Left ventricle myocardium inferior (tissue), 1 donor: ENCODE data around the gene GZMB. TPM values are rescaled to one million over a fixed set of nuclear protein-coding genes. Genes with fewer than 3 reads are reported as not detected.

ENCODE experiments used
- DNase-seq: peaks from one replicate; pipeline ENCODE4 v3.0.0-alpha.2; 2020
- H3K27ac ChIP-seq: fragments of 200-600 bp; replicated peaks from 2 replicates; pipeline ENCODE4 v1.8.0; 2021
- H3K27me3 ChIP-seq: fragments of 200-600 bp; 2 replicates; pipeline ENCODE4 v1.8.0; 2021; ENCODE audit warnings: low read depth
- H3K36me3 ChIP-seq: fragments of 200-600 bp; 2 replicates; pipeline ENCODE4 v1.8.0; 2021
- H3K4me1 ChIP-seq: fragments of 200-600 bp; 2 replicates; pipeline ENCODE4 v1.8.0; 2021
- H3K4me3 ChIP-seq: fragments of 200-600 bp; 2 replicates; pipeline ENCODE4 v1.8.0; 2021; ENCODE audit warnings: mild to moderate bottlenecking, moderate library complexity
- H3K9me3 ChIP-seq: fragments of 200-600 bp; replicated peaks from 2 replicates; pipeline ENCODE4 v1.8.0; 2021
- intact Hi-C: fragments of 100-400 bp; cut with micrococcal nuclease; formaldehyde crosslinking; loops from one replicate; pipeline ENCODE4 v1.11.0; 2022
- total RNA-seq: library from RNA; stranded (reverse); fragmentation: NEBNext Ultra II Directional; extraction: Animal tissue kit (Norgen Biotek cat#: 25700); gene quantifications from one replicate; pipeline ENCODE4 v1.2.1, GENCODE V29; 2021
- TF ChIP-seq, protein P1 (sequence below): fragments of 200-600 bp; IDR thresholded peaks from 2 replicates; pipeline ENCODE4 v1.8.0; 2021; ENCODE audit warnings: antibody characterized with exemption, mild to moderate bottlenecking, borderline replicate concordance
- donor health status: DM: no; HTN: yes; CAD: no; lungs with severe emphysema.

GZMB gene
- total RNA-seq, 1 donor from 2014 or later, result 0.52 TPM

DNA sequence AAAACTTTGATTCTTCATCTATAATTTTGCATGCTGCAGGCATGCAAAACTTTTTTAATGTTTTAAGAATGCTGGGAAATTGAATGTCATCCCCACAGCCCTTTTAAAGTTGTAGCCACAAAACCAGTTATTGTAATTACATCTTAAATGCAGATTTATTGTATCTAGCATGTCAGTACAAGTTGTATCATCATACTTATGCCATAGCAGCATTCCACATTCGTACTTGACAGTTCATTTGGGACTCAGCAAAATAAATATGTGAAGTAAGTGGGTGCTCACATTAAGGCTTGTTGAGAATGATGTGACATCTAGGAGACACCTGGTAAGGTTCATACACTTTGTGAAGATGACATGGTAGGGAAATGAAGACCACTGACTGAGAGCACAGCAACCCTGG is 44.0 kb upstream of the GZMB start:
- Histone ChIP-seq H3K27me3 (peaks cover 5% of the 10 kb centered on the region), H3K4me3 (no peak overlapping the region), H3K27ac (no peak overlapping the region), H3K9me3 (no peaks in the 10 kb centered on the region), H3K4me1 (peaks cover 14% of the 10 kb centered on the region), H3K36me3 (no peaks in the 10 kb centered on the region)
- intact Hi-C loops, result no loop called here
- TF ChIP-seq, protein P1, sequence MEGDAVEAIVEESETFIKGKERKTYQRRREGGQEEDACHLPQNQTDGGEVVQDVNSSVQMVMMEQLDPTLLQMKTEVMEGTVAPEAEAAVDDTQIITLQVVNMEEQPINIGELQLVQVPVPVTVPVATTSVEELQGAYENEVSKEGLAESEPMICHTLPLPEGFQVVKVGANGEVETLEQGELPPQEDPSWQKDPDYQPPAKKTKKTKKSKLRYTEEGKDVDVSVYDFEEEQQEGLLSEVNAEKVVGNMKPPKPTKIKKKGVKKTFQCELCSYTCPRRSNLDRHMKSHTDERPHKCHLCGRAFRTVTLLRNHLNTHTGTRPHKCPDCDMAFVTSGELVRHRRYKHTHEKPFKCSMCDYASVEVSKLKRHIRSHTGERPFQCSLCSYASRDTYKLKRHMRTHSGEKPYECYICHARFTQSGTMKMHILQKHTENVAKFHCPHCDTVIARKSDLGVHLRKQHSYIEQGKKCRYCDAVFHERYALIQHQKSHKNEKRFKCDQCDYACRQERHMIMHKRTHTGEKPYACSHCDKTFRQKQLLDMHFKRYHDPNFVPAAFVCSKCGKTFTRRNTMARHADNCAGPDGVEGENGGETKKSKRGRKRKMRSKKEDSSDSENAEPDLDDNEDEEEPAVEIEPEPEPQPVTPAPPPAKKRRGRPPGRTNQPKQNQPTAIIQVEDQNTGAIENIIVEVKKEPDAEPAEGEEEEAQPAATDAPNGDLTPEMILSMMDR, result no peak
- no peak for DNase-seq

DNA sequence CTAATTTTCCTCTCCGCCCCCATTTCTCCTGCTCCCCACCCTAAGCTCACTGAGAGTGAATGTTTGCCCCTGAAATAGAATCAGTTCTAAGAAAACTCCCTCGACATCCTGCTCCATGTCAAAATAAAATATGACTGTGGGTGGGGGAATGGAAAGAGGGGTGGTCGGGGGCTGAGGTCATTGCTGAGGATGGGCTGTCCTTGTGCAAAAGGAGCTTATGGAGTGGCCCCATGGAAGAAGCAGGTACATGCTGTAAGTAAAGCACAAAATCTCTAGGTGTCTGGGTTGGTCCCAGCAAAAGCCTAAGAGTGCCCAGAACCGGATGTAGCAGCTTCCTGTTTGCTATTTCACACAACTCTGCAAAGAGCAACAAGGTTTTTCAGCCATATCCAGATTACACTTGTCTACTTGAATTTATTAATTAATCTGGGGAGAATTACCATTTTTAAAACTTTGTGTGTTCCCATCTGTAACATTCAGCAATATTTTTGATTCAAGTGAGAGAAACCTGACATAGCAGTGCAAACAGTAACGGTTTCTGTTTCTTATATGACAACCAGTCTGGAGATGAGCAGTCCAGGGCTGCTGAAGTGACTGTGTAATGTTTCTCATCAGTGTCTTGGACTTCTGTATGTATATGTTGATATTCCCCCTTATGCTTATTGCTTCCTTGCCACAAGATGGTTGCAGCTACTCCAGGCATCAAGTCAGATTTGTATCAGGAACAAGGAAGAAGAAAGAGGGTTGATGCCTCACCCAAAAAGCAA is 40.4 kb upstream of the GZMB start:
- peaks cover 11% of the 10 kb centered on the region for H3K4me1 ChIP-seq
- TF ChIP-seq, protein P1, result no peak
- H3K4me3 ChIP-seq, result no peak overlapping the region
- peaks cover 7% of the 10 kb centered on the region for H3K27me3 ChIP-seq
- no peak overlapping the region for H3K27ac ChIP-seq
- intact Hi-C loops, result no loop called here
- H3K9me3 ChIP-seq, result no peaks in the 10 kb centered on the region
- DNase-seq, result no peak
- no peaks in the 10 kb centered on the region for H3K36me3 ChIP-seq

DNA sequence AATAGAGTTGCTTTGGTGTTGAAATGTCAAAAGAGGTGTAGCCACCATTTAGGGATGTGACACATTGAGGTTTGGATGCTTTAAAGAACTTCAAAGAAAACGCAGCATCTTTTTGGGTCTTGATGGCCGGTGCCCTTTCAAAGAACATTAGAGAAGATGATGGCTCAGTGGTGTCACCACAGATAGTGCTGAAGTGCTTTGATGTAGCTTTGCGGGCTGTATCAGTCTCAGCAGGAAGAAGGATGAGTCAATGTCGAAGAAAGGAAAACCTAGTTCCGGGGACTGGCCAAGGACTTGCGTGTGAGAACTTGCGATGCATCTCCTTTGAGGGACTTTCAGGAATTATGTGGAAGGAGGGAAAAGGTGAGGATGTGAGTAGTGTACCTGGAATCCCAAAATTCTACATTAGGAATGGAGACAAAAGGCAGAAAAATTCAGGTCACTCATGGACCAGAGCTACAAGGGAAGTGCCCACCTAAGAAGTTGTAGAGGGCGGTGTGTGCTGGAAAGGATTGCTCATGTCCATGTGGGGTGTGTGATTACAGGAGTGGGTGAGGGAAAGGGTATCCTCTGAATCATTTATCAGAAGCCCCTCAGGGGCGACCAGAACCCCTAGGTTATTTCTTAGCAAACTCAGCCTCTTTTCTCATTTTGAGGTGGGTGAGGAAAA is 39.7 kb upstream of the GZMB start:
- intact Hi-C loops, result no loop called here
- no peak overlapping the region for H3K4me3 ChIP-seq
- TF ChIP-seq, protein P1, result no peak

DNA sequence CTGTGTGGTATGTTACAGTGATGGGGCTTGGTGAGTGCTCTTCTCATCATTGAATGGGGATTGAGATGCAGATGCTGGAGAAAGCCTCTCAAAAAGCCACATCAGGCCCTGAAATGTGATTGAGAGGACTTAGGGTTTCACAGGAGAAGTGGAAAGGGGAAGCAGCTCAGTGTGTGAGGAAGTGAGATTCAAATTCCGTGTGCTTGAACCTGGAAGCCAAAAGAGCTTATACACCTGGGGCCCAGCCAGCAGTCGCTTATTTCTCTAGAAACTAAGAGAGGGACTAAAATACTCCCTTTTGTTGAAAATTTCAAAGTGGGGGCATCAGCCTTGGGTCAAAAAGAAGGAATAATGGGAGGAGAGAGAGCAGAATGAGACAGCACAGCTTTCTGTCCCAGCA is 39.1 kb upstream of the GZMB start:
- H3K9me3 ChIP-seq, result no peaks in the 10 kb centered on the region
- peaks cover 7% of the 10 kb centered on the region for H3K27me3 ChIP-seq
- no peak for DNase-seq
- intact Hi-C loops, result no loop called here
- no peaks in the 10 kb centered on the region for H3K4me1 ChIP-seq
- no peak overlapping the region for H3K4me3 ChIP-seq
- no peak overlapping the region for H3K27ac ChIP-seq
- H3K36me3 ChIP-seq, result no peaks in the 10 kb centered on the region
- TF ChIP-seq, protein P1, result no peak

More for the DNA sequence above, 39.7 kb upstream of the GZMB start:
- H3K36me3 ChIP-seq, result no peaks in the 10 kb centered on the region
- H3K27ac ChIP-seq, result no peak overlapping the region
- H3K9me3 ChIP-seq, result no peaks in the 10 kb centered on the region
- H3K4me1 ChIP-seq, result peaks cover 4% of the 10 kb centered on the region
- DNase-seq, result no peak
- H3K27me3 ChIP-seq, result peaks cover 7% of the 10 kb centered on the region

DNA sequence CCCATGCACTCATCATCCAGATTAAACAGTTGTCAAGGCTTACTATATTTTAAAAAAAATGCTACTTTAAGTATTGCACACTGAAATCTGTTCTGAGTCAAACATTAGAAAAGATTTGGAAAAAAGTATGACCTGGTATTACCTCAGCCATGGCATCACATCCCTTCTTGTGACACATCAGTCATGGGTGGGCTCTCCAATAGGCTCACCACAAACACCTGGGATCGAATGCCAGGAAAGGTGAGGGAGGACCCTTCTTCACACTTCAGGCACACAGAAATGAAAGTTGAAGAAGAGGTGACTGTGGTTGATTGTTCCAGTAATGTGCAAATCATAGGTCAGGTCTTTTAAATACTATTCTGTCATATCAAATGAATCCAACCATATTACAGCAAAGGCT is 36.6 kb upstream of the GZMB start:
- no peaks in the 10 kb centered on the region for H3K36me3 ChIP-seq
- H3K27ac ChIP-seq, result no peak overlapping the region
- intact Hi-C loops, result no loop called here
- TF ChIP-seq, protein P1, result no peak
- no peaks in the 10 kb centered on the region for H3K9me3 ChIP-seq
- H3K4me1 ChIP-seq, result no peaks in the 10 kb centered on the region
- H3K27me3 ChIP-seq, result peaks cover 10% of the 10 kb centered on the region
- no peak overlapping the region for H3K4me3 ChIP-seq
- no peak for DNase-seq
